ENCODE data around the gene EIF3B.
"Not testable (repeated sequence)": the region's sequence is repeated elsewhere in the genome, so short reads cannot be mapped to it uniquely, and the experiment has no call there.

Gene EIF3B

DNA sequence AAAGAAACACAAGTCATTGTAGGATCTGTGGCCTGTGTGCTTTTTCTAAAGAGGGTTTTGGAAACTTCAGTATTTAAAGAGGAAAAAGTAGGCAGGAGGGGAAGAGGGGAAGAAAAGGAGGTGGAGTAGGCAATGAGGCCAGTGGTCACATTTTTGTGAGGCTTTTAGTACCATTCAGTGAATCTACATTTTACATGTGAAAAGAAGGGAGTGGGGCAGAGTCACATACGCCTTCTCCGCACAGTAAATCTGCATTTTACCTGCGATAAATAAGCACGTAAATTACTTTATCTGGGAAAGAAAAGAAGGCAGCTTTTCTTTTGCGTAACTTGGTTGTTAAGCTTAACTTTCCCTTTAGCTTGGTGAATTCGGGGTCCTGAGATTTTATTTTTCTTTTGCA is 62.0 kb downstream of the EIF3B start:
- no peak overlapping the region for H3K4me3 ChIP-seq (ENCODE audit: low read depth, low read length)
- TF ChIP-seq, protein P1, sequence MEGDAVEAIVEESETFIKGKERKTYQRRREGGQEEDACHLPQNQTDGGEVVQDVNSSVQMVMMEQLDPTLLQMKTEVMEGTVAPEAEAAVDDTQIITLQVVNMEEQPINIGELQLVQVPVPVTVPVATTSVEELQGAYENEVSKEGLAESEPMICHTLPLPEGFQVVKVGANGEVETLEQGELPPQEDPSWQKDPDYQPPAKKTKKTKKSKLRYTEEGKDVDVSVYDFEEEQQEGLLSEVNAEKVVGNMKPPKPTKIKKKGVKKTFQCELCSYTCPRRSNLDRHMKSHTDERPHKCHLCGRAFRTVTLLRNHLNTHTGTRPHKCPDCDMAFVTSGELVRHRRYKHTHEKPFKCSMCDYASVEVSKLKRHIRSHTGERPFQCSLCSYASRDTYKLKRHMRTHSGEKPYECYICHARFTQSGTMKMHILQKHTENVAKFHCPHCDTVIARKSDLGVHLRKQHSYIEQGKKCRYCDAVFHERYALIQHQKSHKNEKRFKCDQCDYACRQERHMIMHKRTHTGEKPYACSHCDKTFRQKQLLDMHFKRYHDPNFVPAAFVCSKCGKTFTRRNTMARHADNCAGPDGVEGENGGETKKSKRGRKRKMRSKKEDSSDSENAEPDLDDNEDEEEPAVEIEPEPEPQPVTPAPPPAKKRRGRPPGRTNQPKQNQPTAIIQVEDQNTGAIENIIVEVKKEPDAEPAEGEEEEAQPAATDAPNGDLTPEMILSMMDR (IDR thresholded peaks at IDR 0.05; ENCODE audit: borderline replicate concordance, insufficient read depth, low read depth, low read length): no peak

DNA sequence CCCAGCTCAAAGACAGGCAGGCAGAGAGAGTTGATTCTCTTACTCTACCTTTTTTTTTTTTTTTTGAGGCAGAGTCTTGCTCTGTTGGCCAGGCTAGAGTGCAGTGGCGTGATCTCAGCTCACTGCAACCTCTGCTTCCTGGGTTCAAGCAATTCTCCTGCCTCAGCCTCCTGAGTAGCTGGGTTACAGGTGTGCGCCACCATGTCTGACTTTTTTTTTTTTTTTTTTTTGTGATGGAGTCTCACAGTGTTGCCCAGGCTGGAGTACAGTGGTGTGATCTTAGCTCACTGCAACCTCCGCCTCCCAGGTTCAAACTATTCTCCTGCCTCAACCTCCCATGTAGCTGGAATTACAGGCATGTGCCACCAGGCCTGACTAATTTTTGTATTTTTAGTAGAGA is 62.6 kb downstream of the EIF3B start:
- H3K4me3 ChIP-seq (ENCODE audit: low read depth, low read length): not testable (repeated sequence)

DNA sequence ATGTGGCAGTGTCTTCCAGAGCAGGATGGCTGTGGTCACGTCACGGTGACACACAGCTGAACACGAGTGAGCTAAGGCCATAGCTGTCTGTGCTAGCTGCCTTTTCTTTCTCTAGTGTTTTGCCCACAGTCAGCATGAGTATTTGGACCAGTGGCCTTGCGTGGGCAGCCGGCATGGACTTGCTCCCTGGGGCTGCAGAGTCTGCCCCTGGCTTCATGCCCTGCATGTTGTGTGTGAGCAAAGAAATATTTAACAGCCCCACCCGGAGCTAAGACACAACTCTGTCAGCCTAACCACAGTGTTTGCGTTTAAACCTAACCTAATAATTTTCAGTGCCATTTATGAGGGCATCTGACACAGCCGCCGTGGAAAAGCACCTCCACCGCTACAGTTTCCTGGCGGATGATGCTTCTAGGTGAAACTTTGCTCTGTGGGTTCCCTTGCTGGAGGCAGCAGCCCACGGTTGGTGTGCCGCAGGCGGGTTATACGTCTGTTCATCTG is 63.4 kb downstream of the EIF3B start:
- TF ChIP-seq, protein P1 (IDR thresholded peaks at IDR 0.05; ENCODE audit: borderline replicate concordance, insufficient read depth, low read depth, low read length): no peak
- H3K4me3 ChIP-seq (ENCODE audit: low read depth, low read length): no peak overlapping the region

DNA sequence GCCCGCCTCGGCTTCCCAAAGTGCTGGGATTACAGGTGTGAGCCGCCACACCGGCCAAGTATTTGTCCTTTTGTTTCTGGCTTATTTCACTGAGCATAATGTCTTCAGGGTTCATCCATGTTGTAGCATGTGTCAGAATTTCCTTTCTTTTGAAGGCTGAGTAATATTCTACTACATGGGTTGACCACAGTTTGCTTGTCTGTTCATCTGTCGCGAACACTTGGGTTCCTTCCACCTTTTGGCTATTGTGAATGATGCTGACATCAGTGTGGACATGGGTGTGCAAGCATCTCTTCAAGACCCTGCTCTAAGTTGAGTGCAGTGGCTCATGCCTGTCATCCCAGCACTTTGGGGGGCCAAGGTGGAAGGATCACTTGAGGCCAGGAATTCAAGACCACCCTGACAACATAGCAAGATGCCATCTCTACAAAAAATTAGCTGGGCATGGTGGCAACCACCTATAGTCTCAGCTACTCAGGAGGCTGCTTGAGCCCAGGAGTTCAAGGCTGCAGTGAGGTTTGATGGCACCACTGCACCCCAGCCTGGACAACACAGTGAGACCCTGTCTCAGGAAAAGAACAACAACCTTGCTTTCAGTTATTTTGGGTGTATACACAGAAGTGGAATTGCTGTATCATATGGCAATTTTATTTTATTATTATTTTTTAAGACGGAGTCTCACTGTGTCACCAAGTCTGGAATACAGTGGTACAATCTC is 65.7 kb downstream of the EIF3B start:
- no peak overlapping the region for H3K4me3 ChIP-seq (ENCODE audit: low read depth, low read length)
- TF ChIP-seq, protein P1 (IDR thresholded peaks at IDR 0.05; ENCODE audit: borderline replicate concordance, insufficient read depth, low read depth, low read length): no peak

DNA sequence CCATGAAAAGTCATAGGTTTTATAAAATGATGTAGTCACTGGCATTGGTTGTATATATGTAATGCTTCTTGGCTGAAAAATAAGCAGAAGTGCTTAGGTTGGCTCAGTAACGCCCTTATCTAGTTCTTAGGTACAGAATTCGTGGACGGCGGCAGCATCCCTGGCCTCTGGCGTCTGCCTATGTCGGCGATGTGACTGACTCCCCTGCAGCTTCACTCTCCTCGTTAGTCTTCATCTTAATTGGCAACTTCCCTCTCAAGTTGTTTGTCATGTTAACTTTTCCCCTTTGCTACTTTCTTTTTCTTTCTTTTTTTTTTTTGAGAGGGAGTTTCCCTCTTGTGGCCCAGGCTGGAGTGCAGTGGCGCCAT is 67.3 kb downstream of the EIF3B start:
- TF ChIP-seq, protein P1 (IDR thresholded peaks at IDR 0.05; ENCODE audit: borderline replicate concordance, insufficient read depth, low read depth, low read length): no peak

DNA sequence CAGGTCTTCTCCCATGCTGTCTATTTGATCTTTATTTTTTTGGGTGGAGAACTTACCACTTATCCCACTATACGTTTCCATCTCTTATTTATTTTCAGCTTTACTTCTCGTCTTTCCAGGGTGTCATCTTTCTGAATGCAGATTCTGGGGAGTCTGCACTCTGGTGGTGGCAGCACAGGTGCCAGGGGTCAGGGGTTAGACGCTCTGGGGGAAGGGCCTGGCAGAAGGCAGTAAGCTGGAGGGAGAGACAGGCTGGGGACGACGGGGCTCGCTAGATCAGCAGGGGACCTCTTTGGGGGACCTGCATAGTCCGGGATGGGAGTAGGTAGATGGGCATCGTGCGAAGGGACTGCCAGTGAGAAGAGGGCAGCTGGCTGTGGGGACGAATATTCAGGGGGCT is 71.1 kb downstream of the EIF3B start:
- TF ChIP-seq, protein P1 (IDR thresholded peaks at IDR 0.05; ENCODE audit: borderline replicate concordance, insufficient read depth, low read depth, low read length): no peak
- H3K4me3 ChIP-seq (ENCODE audit: low read depth, low read length): no peak overlapping the region

More for the DNA sequence above, 67.3 kb downstream of the EIF3B start:
- no peak overlapping the region for H3K4me3 ChIP-seq (ENCODE audit: low read depth, low read length)
